GM21515 (cell line): ENCODE results near the gene CCNK.

Source experiments
- ATAC-seq: cut with Tn5 transposase; IDR thresholded peaks from one replicate; pipeline ENCODE4 v1.9.1; 2021; ENCODE audit not compliant: unreplicated experiment

Gene CCNK

GRCh38 chr14:99549684-99550083, 68.5 kb downstream of the CCNK start:
- ATAC-seq = no peak

GRCh38 chr14:99550387-99550992, 69.3 kb downstream of the CCNK start:
- ATAC-seq = no peak

- no peak for ATAC-seq
Measured at GRCh38 chr14:99551034-99551922, 70.1 kb downstream of the CCNK start.

DNA sequence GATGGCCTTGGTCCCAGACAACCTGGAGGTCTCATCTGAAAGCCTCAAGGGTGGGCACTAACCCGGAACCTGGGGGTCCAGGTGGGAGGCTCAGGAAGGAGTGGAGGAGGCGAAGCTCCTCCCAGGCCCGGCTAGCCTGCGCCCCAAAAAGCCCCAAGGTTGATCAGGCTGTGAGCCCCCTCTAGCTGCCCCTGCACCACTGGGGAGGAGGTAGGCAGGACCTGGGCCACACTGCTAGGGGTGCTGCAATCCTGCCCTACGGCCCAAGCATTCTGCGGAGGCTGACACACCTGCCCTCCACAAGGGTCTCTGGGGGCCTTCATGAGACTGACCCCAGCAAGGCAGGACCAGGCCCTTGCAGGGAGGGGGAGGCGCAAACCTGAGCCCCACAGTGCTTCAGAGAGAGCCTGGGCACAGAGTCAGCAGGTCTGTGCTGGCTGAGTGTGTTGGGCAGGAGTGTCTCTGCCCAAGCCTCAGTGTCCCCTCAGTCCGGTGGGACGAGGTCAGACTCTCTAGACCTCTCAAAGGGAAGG, 70.9 kb downstream of the CCNK start:
- ATAC-seq = no peak

GRCh38 chr14:99552572-99553216, 71.5 kb downstream of the CCNK start:
- ATAC-seq = no peak

- ATAC-seq = no peak
Measured at GRCh38 chr14:99554184-99554583, 73.0 kb downstream of the CCNK start.

- no peak for ATAC-seq
Measured at GRCh38 chr14:99554757-99555531, 73.7 kb downstream of the CCNK start.

- ATAC-seq = no peak
Measured at GRCh38 chr14:99556134-99556791, 75.1 kb downstream of the CCNK start.

- ATAC-seq = no peak
Measured at GRCh38 chr14:99559286-99559990, 78.2 kb downstream of the CCNK start.

GRCh38 chr14:99560403-99560802, 79.2 kb downstream of the CCNK start:
- no peak for ATAC-seq

DNA sequence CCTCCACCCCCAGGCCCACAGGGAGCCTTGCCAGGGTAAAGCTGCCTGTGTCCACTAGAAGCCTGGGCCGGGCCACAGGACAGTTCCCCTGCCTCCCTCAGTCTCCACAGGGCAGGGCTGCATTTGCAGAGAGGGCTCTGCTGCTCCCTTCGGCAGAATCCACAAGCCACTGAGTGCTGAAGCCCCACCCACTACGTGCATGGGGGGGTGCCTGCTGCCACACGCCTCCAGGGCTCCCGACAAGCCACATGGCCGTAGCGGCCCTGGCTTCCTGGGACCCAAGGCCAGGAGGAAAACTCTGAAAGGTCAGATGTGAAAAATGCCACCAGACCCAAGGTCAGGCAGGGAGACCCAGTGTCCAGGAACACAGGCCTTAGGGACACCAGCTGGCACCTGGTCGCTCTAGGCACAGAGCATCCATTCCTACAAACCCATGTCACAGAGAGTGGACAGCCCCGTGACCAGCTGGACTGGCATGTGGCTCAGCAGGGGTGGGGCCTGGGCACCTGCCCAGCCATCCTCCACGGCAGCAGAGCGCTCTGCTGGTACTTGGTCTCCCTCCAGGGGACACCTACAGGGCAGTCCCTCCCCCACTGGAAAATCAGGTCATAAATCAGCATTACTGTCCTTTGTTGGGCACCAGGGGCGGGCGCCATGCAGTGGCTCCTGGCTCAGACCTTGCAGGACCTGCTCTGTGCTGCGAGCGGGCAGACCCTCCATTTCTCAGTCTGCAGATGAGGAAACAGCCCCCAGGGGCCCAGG, 79.9 kb downstream of the CCNK start:
- ATAC-seq = no peak

- ATAC-seq = no peak
Measured at GRCh38 chr14:99561864-99562263, 80.7 kb downstream of the CCNK start.
